DMS 273 (cell line): ENCODE results near the gene CXCL16.
"Not testable (repeated sequence)": the region's sequence is repeated elsewhere in the genome, so short reads cannot be mapped to it uniquely, and the experiment has no call there.

Source experiments
- DNase-seq: peaks from one replicate; lab custom pipeline; 2025; ENCODE audit not compliant: unreplicated experiment; lab: John Stamatoyannopoulos, UW

Gene CXCL16

GRCh38 chr17:4722678-4723240 lies 17.0 kb downstream of the CXCL16 start:
- DNase-seq = peak; percentile 45

- peak; percentile 85 for DNase-seq
Measured at GRCh38 chr17:4721203-4722135, 18.3 kb downstream of the CXCL16 start.

GRCh38 chr17:4720787-4721186 lies 18.9 kb downstream of the CXCL16 start:
- no peak for DNase-seq

GRCh38 chr17:4719684-4720221 lies 20.0 kb downstream of the CXCL16 start:
- peak; percentile 87 for DNase-seq

GRCh38 chr17:4719146-4719545 lies 20.6 kb downstream of the CXCL16 start:
- DNase-seq = no peak

GRCh38 chr17:4718276-4718675 lies 21.5 kb downstream of the CXCL16 start:
- DNase-seq = no peak

- no peak for DNase-seq
Measured at GRCh38 chr17:4717791-4718190, 21.9 kb downstream of the CXCL16 start.

GRCh38 chr17:4716081-4716480 lies 23.6 kb downstream of the CXCL16 start:
- no peak for DNase-seq

GRCh38 chr17:4715063-4715744 lies 24.5 kb downstream of the CXCL16 start:
- DNase-seq = no peak

GRCh38 chr17:4714340-4715062 lies 25.2 kb downstream of the CXCL16 start:
- DNase-seq = not testable (repeated sequence)

- DNase-seq = no peak
Measured at GRCh38 chr17:4712526-4712925, 27.2 kb downstream of the CXCL16 start.

GRCh38 chr17:4711661-4712181 lies 28.0 kb downstream of the CXCL16 start:
- DNase-seq = peak; percentile 39

GRCh38 chr17:4710693-4711634 lies 28.8 kb downstream of the CXCL16 start:
- peak; percentile 48 for DNase-seq

GRCh38 chr17:4709794-4710692 lies 29.7 kb downstream of the CXCL16 start, which contains the start of gene ARRB2:
ARRB2 (plus strand) TSS chr17:4710632; CDS start chr17:4710722, 90 bp downstream.
- peak; percentile 98 for DNase-seq

- DNase-seq = peak; percentile 18
Measured at GRCh38 chr17:4708436-4708835, 31.3 kb downstream of the CXCL16 start.

- no peak for DNase-seq
Measured at GRCh38 chr17:4706121-4706520, 33.6 kb downstream of the CXCL16 start.

- no peak for DNase-seq
Measured at GRCh38 chr17:4704991-4705390, 34.7 kb downstream of the CXCL16 start.

GRCh38 chr17:4704574-4704907 lies 35.2 kb downstream of the CXCL16 start:
- DNase-seq = not testable (repeated sequence)

GRCh38 chr17:4703330-4703691 lies 36.4 kb downstream of the CXCL16 start:
- DNase-seq = no peak
